PC-9 (cell line): ENCODE measurements around the gene CEACAM8.

Source experiments
- CTCF ChIP-seq: fragments of 200-600 bp; sonication (generic); conservative IDR thresholded peaks from 2 replicates; pipeline ENCODE4 v1.6.1; 2017; ENCODE audit warnings: mixed run types, antibody characterized with exemption, mild to moderate bottlenecking, moderate library complexity
- EZH2 ChIP-seq: fragments of 200-600 bp; sonication (generic); IDR thresholded peaks from 2 replicates; pipeline ENCODE4 v1.8.0; 2017; ENCODE audit warnings: antibody characterized with exemption, low read depth

- no peak for TF ChIP-seq CTCF
- no peak for TF ChIP-seq EZH2
These were observed 33.2 kb downstream of the CEACAM8 start for GRCh38 chr19:42561512-42561911.
